ENCODE measurements around the gene CD80. TPM values are rescaled to one million over a fixed set of nuclear protein-coding genes. Genes with fewer than 3 reads are reported as not detected.

The CD80 gene
- total RNA-seq, 1 donor = not detected

DNA sequence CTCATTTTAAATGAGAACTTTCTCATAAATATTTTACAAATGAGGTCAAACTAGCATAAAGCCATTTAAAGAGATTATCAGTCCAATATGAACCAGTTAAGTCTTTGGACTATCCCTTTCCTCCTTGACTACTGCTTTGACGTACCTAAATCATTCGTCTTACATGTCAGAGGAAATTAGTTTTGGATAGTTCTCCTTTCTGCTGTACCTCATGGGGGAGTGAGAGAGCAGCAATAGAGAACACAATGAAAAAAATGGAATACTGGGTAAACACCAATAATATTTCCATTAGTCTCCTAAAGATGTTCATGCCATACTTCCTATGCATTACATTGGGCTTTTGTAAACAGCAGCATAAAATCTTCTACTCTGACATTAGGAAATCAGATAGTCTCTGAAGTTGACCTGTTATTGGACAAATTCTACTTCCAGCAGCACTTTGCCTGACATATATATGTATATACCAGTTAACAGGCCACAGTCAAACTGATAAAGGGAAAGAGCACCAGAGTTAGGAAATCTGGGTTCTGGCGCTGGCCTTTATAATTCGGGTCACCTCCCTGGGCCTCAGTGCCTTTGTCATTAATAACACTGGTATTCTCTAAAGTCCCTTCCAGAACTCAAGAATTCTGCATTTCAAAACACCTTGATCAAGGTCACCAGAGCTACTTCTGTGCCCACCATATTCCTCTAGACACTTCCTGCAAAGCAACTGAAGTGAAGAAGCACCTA lies 34.3 kb downstream of the CD80 start:
- TF ChIP-seq, protein P1, sequence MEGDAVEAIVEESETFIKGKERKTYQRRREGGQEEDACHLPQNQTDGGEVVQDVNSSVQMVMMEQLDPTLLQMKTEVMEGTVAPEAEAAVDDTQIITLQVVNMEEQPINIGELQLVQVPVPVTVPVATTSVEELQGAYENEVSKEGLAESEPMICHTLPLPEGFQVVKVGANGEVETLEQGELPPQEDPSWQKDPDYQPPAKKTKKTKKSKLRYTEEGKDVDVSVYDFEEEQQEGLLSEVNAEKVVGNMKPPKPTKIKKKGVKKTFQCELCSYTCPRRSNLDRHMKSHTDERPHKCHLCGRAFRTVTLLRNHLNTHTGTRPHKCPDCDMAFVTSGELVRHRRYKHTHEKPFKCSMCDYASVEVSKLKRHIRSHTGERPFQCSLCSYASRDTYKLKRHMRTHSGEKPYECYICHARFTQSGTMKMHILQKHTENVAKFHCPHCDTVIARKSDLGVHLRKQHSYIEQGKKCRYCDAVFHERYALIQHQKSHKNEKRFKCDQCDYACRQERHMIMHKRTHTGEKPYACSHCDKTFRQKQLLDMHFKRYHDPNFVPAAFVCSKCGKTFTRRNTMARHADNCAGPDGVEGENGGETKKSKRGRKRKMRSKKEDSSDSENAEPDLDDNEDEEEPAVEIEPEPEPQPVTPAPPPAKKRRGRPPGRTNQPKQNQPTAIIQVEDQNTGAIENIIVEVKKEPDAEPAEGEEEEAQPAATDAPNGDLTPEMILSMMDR (IDR thresholded peaks at IDR 0.05; ENCODE audit: insufficient read depth, low read depth, low read length) = peak; percentile 51
- no peak overlapping the region for H3K4me3 ChIP-seq (ENCODE audit: low read depth, low read length)
- DNase-seq (ENCODE audit: low read depth) = no peak

DNA sequence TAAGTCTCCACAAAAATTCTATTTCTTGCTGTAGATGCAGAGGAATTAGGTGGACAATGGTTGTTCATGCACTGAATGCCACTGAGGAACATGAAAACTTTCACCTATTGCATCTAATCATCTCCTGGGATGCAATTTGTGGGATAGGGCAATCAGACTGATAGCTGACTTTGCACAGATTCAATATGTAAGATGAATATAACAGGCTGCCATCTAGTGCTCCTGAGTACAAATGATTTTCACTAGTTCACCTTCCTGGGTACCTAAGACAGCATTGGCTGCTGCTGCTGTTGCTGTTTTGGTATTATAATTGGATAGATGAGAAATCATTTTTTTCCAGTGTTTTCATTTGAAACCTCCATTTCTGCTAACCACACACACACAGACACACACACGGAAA lies 41.4 kb downstream of the CD80 start:
- no peak for DNase-seq (ENCODE audit: low read depth)
- TF ChIP-seq, protein P1 (IDR thresholded peaks at IDR 0.05; ENCODE audit: insufficient read depth, low read depth, low read length) = no peak
- no peak overlapping the region for H3K4me3 ChIP-seq (ENCODE audit: low read depth, low read length)

DNA sequence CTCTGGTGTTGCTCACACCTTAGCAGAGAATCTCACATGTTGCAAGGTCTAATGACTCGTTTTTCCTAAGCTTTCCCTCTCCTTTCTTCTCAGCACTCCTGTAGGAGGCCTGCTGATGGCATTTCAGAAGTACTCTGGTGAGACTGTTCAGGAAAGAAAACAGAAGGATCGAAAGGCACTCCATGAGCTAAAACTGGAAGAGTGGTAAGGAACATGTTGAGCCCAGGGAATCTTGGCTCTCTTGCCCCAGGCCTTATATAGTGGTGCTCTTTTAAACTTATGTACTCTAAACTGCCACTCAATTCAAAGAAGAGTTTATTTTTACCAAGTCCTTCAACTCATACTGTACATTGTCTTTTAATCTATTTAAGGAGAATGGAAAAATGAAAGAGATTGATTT lies 42.3 kb downstream of the CD80 start:
- no peak overlapping the region for H3K4me3 ChIP-seq (ENCODE audit: low read depth, low read length)
- TF ChIP-seq, protein P1 (IDR thresholded peaks at IDR 0.05; ENCODE audit: insufficient read depth, low read depth, low read length) = no peak
- no peak for DNase-seq (ENCODE audit: low read depth)

DNA sequence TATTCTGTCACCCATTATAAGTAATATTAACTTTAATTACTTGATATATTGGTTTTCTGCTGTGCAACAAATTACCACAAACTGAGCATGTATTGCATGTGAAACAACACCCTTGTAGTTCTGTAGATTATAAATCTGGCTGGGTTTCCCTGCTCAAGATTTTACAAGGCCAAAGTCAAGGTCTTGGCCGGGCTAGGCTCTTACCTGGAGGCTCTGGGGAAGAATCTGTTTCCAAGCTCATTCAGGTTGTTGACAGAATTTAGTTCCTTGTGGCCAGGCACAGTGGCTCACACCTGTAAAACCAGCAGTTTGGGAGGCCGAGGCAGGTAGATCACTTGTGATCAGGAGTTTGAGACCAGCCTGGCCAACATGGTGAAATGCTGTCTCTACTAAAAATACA lies 44.8 kb downstream of the CD80 start:
- no peak overlapping the region for H3K4me3 ChIP-seq (ENCODE audit: low read depth, low read length)
- DNase-seq (ENCODE audit: low read depth) = no peak
- TF ChIP-seq, protein P1 (IDR thresholded peaks at IDR 0.05; ENCODE audit: insufficient read depth, low read depth, low read length) = no peak

DNA sequence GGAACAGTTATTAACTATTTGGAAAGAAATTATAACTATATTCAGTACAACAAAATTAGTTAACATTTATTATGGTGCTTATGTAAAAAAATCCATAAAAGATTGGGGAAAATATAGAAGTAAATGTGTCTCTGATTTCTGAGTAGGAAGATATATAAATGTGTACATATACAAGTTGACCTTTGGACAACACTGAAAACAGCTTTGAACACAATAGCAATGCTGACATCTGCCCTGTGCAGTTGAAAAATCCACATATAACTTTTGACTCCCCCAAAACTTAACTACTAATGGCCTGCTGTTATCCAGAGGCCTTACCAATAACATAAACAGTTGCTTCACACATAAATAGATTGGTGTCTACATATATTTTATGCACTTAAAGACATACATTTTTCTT lies 48.7 kb downstream of the CD80 start:
- H3K4me3 ChIP-seq (ENCODE audit: low read depth, low read length) = no peak overlapping the region
- TF ChIP-seq, protein P1 (IDR thresholded peaks at IDR 0.05; ENCODE audit: insufficient read depth, low read depth, low read length) = no peak
- no peak for DNase-seq (ENCODE audit: low read depth)

DNA sequence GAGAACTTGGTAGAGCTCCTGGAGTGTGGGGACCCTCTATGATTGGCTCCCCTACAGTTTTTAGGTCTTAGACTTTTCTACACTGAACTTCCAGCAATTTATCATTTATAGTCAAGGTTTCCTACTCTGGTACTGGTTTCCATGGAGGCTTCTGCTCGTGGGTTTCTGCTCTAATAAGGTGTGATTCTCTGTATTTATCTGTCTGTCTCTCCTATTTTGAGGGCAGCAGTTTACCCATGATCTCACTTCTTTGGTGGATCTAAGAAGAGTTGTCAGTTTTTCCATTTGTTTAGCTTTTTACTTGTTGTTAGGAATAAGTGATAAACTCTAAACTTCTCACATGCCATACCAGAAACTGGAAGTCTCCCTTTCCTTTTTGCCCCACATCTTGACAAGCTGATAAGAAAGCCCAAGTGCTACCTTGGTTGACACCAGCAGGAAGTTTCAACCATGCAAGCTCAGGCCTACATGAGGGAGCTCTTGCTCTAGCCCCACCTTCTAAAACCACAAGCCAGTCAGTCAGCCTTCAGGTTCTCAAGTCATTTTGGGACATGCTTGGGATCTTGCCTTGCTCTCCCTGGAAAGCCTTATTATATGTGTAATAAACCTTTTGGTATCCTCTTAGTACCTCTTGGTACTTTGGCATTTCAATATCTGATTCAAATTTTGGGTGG lies 51.1 kb downstream of the CD80 start:
- no peak overlapping the region for H3K4me3 ChIP-seq (ENCODE audit: low read depth, low read length)
- no peak for DNase-seq (ENCODE audit: low read depth)
- TF ChIP-seq, protein P1 (IDR thresholded peaks at IDR 0.05; ENCODE audit: insufficient read depth, low read depth, low read length) = no peak
